Measurements from ENCODE around the gene SPINK9.

Gene SPINK9

DNA sequence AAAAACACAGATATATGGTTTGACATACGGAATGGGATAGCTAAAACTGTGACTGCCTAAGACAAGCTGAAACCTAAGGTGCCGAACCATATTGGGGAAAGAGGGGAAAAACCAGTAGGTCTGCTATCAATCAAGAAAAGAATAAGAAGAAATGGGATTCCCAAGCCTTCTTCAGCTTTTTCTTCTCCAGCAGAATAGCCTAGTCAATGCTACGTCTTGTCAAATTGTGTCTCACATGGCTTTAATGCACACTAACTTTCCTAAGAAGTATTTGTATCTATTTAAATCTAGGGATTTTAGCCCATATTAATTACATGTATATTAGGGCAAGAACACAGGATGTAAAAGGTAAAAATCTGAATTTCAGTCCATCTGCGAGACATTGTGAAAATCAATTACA, 47.6 kb downstream of the SPINK9 start:
- TF ChIP-seq, protein P1, sequence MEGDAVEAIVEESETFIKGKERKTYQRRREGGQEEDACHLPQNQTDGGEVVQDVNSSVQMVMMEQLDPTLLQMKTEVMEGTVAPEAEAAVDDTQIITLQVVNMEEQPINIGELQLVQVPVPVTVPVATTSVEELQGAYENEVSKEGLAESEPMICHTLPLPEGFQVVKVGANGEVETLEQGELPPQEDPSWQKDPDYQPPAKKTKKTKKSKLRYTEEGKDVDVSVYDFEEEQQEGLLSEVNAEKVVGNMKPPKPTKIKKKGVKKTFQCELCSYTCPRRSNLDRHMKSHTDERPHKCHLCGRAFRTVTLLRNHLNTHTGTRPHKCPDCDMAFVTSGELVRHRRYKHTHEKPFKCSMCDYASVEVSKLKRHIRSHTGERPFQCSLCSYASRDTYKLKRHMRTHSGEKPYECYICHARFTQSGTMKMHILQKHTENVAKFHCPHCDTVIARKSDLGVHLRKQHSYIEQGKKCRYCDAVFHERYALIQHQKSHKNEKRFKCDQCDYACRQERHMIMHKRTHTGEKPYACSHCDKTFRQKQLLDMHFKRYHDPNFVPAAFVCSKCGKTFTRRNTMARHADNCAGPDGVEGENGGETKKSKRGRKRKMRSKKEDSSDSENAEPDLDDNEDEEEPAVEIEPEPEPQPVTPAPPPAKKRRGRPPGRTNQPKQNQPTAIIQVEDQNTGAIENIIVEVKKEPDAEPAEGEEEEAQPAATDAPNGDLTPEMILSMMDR (IDR thresholded peaks at IDR 0.05; ENCODE audit: borderline replicate concordance, insufficient read depth, low read depth, low read length) = no peak
- H3K4me3 ChIP-seq (ENCODE audit: low read depth, low read length) = peak overlapping the region; percentile 80

DNA sequence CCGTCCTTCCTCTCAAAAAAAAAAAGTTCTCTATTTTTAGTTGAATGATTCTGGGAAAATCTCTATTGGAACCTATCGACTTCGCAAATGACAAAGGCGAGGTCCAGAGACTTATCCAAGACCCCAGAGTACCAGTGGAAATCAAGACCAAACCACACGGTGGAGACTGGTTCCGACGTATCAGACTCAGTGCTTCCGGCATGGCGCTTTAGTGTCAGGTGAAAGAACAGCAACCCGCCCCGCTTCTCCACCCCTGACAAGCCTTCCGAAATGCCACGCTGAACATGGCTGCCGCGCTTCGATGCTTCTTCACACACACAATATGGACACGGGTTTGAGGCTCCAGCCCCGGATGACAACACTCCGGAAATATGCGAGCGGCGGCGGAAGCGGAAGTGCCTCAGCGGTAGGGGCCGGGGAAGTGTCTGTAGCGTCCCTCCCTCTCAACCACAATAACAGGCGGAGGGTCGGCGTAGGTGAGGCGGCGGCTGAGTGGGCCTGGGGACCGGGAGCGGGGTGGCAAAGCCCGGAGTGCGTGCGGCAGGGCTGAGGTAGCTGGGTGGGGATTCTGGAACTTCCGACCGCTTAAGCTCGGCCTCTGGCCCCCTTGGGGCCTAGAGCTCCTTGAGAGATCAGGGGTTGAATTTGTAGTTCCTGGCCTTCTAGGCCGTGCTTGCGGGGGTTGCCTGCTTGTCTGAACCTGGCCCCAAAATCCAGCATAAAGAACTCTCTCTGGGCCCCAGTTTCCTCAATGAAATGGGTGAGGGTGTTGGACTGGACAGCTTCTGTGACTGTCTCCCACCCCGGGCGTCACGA, 48.4 kb downstream of the SPINK9 start, which contains the start of gene FBXO38:
Gene FBXO38, plus strand, starts transcription at position 395 of the 816 bp plus-strand sequence. CDS start 10,819 bp downstream, outside the sequence.
- TF ChIP-seq, protein P1 (IDR thresholded peaks at IDR 0.05; ENCODE audit: borderline replicate concordance, insufficient read depth, low read depth, low read length) = no peak

DNA sequence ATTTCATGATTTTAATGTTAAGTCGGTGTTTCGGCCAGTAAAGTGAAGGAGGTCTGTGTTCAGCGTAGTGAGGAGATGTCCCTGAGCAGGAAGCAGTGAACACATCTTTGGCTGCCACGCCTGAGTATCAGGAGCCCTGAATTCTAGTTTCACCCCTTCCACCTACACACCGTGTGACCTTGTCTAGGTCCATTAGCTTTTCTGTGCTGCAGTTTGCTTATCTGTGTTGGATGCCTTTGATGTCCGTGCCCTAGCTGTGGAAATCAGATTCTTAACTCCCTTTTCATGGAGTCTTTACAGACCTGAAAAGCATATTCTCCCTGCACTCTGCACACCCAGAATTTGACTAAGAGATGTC, 49.0 kb downstream of the SPINK9 start:
- peak overlapping the region; percentile 80 for H3K4me3 ChIP-seq (ENCODE audit: low read depth, low read length)
- TF ChIP-seq, protein P1 (IDR thresholded peaks at IDR 0.05; ENCODE audit: borderline replicate concordance, insufficient read depth, low read depth, low read length) = no peak

More for the DNA sequence above, 48.4 kb downstream of the SPINK9 start, which contains the start of gene FBXO38:
- peak within 1 kb of the TSS; percentile 80 for H3K4me3 ChIP-seq (ENCODE audit: low read depth, low read length)

DNA sequence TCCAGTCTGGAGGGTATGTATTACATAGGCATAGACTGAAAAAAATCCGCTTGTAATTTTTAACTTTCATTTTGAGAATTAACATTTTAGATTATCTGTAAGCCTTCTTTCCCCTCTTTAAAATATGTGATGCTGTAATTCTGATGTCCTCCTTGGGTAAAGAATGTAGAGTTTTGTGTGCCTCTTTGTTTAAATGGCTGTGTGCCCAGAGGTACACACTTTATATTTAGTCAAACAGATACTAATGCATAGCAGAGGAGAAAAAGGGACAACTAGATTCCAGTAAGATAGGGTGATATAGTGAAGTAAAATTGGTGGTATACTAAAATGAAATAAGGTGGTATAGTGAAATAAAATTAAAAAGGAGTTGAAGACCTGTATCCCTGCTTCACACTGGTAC, 49.7 kb downstream of the SPINK9 start:
- no peak overlapping the region for H3K4me3 ChIP-seq (ENCODE audit: low read depth, low read length)
- TF ChIP-seq, protein P1 (IDR thresholded peaks at IDR 0.05; ENCODE audit: borderline replicate concordance, insufficient read depth, low read depth, low read length) = no peak

DNA sequence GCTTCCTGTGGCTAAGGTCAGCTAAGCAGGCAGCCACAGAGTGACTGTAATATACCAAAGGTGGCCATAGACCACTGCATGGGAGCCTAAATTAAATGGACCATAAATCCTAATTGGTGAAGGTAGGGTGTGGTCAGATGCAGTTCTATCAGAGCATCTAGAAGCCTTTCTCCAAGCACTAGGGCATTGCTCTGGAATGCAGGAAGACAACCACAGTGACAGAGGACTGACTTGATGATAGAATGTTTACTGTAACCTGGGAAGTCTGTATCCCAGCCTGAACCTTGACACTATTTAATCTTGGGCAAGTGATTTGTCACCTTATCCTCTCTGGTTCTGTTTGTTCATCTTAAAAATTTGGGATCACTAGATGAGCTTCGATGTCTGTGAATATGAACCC, 50.7 kb downstream of the SPINK9 start:
- TF ChIP-seq, protein P1 (IDR thresholded peaks at IDR 0.05; ENCODE audit: borderline replicate concordance, insufficient read depth, low read depth, low read length) = no peak
- no peak overlapping the region for H3K4me3 ChIP-seq (ENCODE audit: low read depth, low read length)

DNA sequence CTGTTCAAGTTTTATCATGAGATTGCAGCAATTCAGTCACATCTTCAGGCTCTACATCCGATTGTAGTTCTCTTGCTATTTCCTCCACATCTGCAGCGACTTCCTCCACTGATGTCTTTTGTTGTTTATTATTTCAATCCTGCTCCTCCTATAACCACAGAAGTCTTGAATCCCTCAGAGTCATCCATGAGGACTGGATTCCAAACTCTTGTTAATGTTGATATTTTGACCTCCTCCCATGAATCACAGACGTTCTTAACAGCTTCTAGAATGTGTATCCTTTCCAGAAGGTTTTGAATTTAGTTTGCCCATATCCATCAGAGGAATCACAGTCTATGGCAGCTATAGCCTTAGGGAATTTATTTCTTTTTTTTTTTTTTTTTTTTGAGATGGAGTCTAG, 52.0 kb downstream of the SPINK9 start:
- no peak overlapping the region for H3K4me3 ChIP-seq (ENCODE audit: low read depth, low read length)
- TF ChIP-seq, protein P1 (IDR thresholded peaks at IDR 0.05; ENCODE audit: borderline replicate concordance, insufficient read depth, low read depth, low read length) = no peak

DNA sequence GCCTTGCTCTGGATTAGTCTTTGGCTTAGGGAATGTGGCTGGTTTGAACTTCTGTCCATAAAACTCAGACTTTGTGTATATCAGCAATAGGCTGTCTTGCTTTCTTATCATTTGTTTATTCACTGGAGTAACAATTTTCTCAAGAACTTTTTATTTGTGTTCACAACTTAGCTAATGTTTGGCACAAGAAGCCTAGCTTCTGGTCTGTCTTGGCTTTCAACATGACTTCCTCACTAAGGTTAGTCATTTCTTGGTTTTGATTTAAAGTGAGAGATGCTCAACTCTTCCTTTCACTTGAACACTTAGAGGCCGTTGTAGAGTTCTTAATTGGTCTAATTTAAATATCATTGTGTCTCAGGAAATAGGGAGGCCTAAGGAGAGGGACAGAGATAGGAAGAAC, 53.3 kb downstream of the SPINK9 start:
- TF ChIP-seq, protein P1 (IDR thresholded peaks at IDR 0.05; ENCODE audit: borderline replicate concordance, insufficient read depth, low read depth, low read length) = no peak
- no peak overlapping the region for H3K4me3 ChIP-seq (ENCODE audit: low read depth, low read length)

Data from GM12875 (cell line).